Uterus (tissue), 4 donors: Measurements from ENCODE around the gene S1PR2. TPM values are rescaled to one million over a fixed set of nuclear protein-coding genes. Genes with fewer than 3 reads are reported as not detected.

Source experiments
- DNase-seq, 2 donors: peaks; one replicate each; pipeline ENCODE4 v3.0.0-alpha.2; 2019 to 2020
- H3K27ac ChIP-seq, 2 donors: fragments of 200-600 bp; sonication (generic); 1 replicate in 1 of 2; 2 replicates in 1 of 2; pipeline ENCODE4 v1.5.1; 2016 to 2018
- H3K27me3 ChIP-seq, 2 donors: fragments of 200-600 bp; sonication (generic); one replicate each; pipeline ENCODE4 v1.5.1; 2018 to 2019; ENCODE audit warnings: control low read depth in 1 of 2
- H3K36me3 ChIP-seq, 2 donors: fragments of 200-600 bp; sonication (generic); one replicate each; pipeline ENCODE4 v1.5.1; 2019; ENCODE audit warnings: control low read depth in 1 of 2
- H3K4me1 ChIP-seq, 2 donors: fragments of 200-600 bp; sonication (generic); one replicate each; pipeline ENCODE4 v1.5.1; 2018 to 2019; ENCODE audit warnings: control low read depth in 1 of 2
- H3K4me3 ChIP-seq, 2 donors: fragments of 200-600 bp; sonication (generic); 1 replicate in 1 of 2; 2 replicates in 1 of 2; pipeline ENCODE4 v1.5.1; 2018 to 2019; ENCODE audit warnings: mild to moderate bottlenecking in 1 of 2
- H3K9me3 ChIP-seq, 2 donors: fragments of 200-600 bp; sonication (generic); one replicate each; pipeline ENCODE4 v1.5.1; 2019; ENCODE audit warnings: control low read depth in 1 of 2
- CTCF ChIP-seq, 4 experiments: fragments of 200-600 bp in 2 of 4; fragments of 450-650 bp in 2 of 4; sonication (generic) in 2 of 4; IDR thresholded peaks; one replicate each; pipeline ENCODE4 v1.5.1; 2016 to 2019; ENCODE audit warnings: antibody characterized with exemption in 4 of 4, mild to moderate bottlenecking in 2 of 4, moderate library complexity in 1 of 4
- POLR2A ChIP-seq, 2 donors: fragments of 450-650 bp; IDR thresholded peaks; one replicate each; pipeline ENCODE4 v1.6.1; 2016; ENCODE audit warnings: antibody characterized with exemption in 2 of 2, mild to moderate bottlenecking in 1 of 2, moderate library complexity in 1 of 2
- intact Hi-C: fragments of 100-400 bp; cut with DNase I; formaldehyde crosslinking; loops from one replicate; pipeline ENCODE4 v1.15.1; 2023; ENCODE audit warnings: low total_unique reads
- total RNA-seq, 4 donors: library from RNA; depleted of rRNA in 3 of 4; stranded (reverse); fragments of >200 nt in 3 of 4; gene quantifications; one replicate each; pipeline versions ENCODE4 v1.1.0 to v1.2.4, GENCODE V29; 2014 to 2023
- donor health status: DM: yes; HTN: yes; CAD: no.

The S1PR2 gene
- total RNA-seq, 4 donors from 2014 or later = 1.3 to 32.5 (median 17.3) TPM

DNA sequence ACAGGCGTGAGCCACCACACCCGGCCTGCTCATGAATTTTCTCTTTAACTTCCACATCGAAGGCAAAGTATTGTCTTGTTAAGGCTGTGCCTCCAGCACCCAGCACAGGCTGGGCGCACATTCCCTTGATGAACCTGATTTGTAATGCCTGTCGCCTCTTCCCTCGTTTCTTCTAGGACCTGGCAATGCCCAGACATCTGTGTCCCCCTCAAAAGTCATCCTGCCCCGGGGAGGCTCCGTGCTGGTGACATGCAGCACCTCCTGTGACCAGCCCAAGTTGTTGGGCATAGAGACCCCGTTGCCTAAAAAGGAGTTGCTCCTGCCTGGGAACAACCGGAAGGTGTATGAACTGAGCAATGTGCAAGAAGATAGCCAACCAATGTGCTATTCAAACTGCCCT lies 43.5 kb upstream of the S1PR2 start:
- no peak for DNase-seq
- intact Hi-C loops = no loop called here
- no peak overlapping the region for H3K27ac ChIP-seq
- TF ChIP-seq CTCF (IDR thresholded peaks at IDR 0.05) (no peak), POLR2A (IDR thresholded peaks at IDR 0.05) (no peak)
- no peaks in the 10 kb centered on the region for H3K4me1 ChIP-seq
- peaks cover 0 to 6% of the 10 kb centered on the region in 2 donors for H3K27me3 ChIP-seq
- H3K36me3 ChIP-seq = no peaks in the 10 kb centered on the region
- no peaks in the 10 kb centered on the region for H3K9me3 ChIP-seq
- no peak overlapping the region for H3K4me3 ChIP-seq

GRCh38 chr19:10271543-10272086 lies 40.5 kb upstream of the S1PR2 start:
- peaks cover 0 to 8% of the 10 kb centered on the region in 2 donors for H3K27me3 ChIP-seq
- no peak for DNase-seq
- peak overlapping the region; percentile 67 to 71 for H3K27ac ChIP-seq
- peak overlapping the region; percentile 11 to 31 for H3K4me3 ChIP-seq
- TF ChIP-seq POLR2A (IDR thresholded peaks at IDR 0.05) = no peak
- TF ChIP-seq CTCF (IDR thresholded peaks at IDR 0.05) = no peak
- no peaks in the 10 kb centered on the region for H3K9me3 ChIP-seq
- intact Hi-C loops = no loop called here
- no peaks in the 10 kb centered on the region for H3K4me1 ChIP-seq
- H3K36me3 ChIP-seq = no peaks in the 10 kb centered on the region

- peak within 1 kb of the TSS; percentile 11 to 31 for H3K4me3 ChIP-seq
- H3K27me3 ChIP-seq = peaks cover 0 to 8% of the 10 kb centered on the region in 2 donors
- peak; percentile 77 to 78 for DNase-seq
- TF ChIP-seq CTCF (IDR thresholded peaks at IDR 0.05) = peak in 1 of 4 experiments; percentile 13
- peak; percentile 36 to 40 for TF ChIP-seq POLR2A (IDR thresholded peaks at IDR 0.05)
- H3K27ac ChIP-seq = peak within 1 kb of the TSS; percentile 67 to 71
- no peaks in the 10 kb centered on the region for H3K4me1 ChIP-seq
- no peaks in the 10 kb centered on the region for H3K36me3 ChIP-seq
- no peaks in the 10 kb centered on the region for H3K9me3 ChIP-seq
- intact Hi-C loops = no loop called here
Observed at GRCh38 chr19:10270616-10271394, 39.7 kb upstream of the S1PR2 start, which contains the start of gene ICAM1. TSS of gene ICAM1 (plus strand) at chr19:10271120. CDS start at chr19:10271160, 40 bp downstream.

DNA sequence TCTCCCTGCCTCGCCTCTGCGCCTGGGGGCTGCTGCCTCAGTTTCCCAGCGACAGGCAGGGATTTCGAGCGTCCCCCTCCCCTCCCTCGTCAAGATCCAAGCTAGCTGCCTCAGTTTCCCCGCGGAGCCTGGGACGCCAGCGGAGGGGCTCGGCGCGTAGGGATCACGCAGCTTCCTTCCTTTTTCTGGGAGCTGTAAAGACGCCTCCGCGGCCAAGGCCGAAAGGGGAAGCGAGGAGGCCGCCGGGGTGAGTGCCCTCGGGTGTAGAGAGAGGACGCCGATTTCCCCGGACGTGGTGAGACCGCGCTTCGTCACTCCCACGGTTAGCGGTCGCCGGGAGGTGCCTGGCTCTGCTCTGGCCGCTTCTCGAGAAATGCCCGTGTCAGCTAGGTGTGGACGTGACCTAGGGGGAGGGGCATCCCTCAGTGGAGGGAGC lies 39.1 kb upstream of the S1PR2 start:
- peak overlapping the region; percentile 11 to 31 for H3K4me3 ChIP-seq
- intact Hi-C loops = no loop called here
- H3K27me3 ChIP-seq = peaks cover 0 to 8% of the 10 kb centered on the region in 2 donors
- DNase-seq = peak; percentile 40 to 47
- peak overlapping the region; percentile 67 to 71 for H3K27ac ChIP-seq
- no peaks in the 10 kb centered on the region for H3K4me1 ChIP-seq
- H3K36me3 ChIP-seq = no peaks in the 10 kb centered on the region
- no peak for TF ChIP-seq POLR2A (IDR thresholded peaks at IDR 0.05)
- no peak for TF ChIP-seq CTCF (IDR thresholded peaks at IDR 0.05)
- H3K9me3 ChIP-seq = no peaks in the 10 kb centered on the region
